ENCODE data around the gene EMP1.

DNA sequence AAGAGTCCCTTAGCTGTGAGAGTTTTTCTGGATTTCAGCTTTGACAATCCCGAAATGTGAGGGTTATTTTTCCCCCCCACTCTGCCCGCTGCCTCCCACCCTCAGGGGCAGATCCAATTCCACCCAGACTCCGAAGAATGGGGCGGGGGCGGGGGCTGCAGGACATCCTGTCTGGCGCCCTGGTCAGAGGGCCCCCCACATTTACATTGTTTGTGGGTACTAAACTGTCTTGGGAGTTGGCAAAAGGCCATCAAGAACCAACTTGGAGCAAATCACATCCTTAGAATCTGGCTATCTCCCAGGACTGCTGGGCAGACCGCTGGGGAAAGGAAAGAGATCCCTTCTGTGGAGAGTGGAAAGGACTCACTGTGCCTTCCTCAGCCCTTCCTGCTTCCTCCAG, 2.4 kb downstream of the EMP1 start:
- TF ChIP-seq, protein P1, sequence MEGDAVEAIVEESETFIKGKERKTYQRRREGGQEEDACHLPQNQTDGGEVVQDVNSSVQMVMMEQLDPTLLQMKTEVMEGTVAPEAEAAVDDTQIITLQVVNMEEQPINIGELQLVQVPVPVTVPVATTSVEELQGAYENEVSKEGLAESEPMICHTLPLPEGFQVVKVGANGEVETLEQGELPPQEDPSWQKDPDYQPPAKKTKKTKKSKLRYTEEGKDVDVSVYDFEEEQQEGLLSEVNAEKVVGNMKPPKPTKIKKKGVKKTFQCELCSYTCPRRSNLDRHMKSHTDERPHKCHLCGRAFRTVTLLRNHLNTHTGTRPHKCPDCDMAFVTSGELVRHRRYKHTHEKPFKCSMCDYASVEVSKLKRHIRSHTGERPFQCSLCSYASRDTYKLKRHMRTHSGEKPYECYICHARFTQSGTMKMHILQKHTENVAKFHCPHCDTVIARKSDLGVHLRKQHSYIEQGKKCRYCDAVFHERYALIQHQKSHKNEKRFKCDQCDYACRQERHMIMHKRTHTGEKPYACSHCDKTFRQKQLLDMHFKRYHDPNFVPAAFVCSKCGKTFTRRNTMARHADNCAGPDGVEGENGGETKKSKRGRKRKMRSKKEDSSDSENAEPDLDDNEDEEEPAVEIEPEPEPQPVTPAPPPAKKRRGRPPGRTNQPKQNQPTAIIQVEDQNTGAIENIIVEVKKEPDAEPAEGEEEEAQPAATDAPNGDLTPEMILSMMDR (IDR thresholded peaks at IDR 0.05): no peak
- TF ChIP-seq POLR2AphosphoS5 (IDR thresholded peaks at IDR 0.05; ENCODE audit: low read depth, low read length) (no peak), TCF7L2 (IDR thresholded peaks at IDR 0.05; ENCODE audit: low read depth, low read length) (no peak), SIN3A (IDR thresholded peaks at IDR 0.05; ENCODE audit: borderline replicate concordance, insufficient read depth, low read depth, low read length) (no peak)
- TF ChIP-seq, protein P2, sequence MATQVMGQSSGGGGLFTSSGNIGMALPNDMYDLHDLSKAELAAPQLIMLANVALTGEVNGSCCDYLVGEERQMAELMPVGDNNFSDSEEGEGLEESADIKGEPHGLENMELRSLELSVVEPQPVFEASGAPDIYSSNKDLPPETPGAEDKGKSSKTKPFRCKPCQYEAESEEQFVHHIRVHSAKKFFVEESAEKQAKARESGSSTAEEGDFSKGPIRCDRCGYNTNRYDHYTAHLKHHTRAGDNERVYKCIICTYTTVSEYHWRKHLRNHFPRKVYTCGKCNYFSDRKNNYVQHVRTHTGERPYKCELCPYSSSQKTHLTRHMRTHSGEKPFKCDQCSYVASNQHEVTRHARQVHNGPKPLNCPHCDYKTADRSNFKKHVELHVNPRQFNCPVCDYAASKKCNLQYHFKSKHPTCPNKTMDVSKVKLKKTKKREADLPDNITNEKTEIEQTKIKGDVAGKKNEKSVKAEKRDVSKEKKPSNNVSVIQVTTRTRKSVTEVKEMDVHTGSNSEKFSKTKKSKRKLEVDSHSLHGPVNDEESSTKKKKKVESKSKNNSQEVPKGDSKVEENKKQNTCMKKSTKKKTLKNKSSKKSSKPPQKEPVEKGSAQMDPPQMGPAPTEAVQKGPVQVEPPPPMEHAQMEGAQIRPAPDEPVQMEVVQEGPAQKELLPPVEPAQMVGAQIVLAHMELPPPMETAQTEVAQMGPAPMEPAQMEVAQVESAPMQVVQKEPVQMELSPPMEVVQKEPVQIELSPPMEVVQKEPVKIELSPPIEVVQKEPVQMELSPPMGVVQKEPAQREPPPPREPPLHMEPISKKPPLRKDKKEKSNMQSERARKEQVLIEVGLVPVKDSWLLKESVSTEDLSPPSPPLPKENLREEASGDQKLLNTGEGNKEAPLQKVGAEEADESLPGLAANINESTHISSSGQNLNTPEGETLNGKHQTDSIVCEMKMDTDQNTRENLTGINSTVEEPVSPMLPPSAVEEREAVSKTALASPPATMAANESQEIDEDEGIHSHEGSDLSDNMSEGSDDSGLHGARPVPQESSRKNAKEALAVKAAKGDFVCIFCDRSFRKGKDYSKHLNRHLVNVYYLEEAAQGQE (IDR thresholded peaks at IDR 0.05; ENCODE audit: insufficient read depth in 1 of 2, low read depth in 2 of 2, low read length in 1 of 2): no peak
